ENCODE measurements around the gene NPAS2.

The NPAS2 gene

DNA sequence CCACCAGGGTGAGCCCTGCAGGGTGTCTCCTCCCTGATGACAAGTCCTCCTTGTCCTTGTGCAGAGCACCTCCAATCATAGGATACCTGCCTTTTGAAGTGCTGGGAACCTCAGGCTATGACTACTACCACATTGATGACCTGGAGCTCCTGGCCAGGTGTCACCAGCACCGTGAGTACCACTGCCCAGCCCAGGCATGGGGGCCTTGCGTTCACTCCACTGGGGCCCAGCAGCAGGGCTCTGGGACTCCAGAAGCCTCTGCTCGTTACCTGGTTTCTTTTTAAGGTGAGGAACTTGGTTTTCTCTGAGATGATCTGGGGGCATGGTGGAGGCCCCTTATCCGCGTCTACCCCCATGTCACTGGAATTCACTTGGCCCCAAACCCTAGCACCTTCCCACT, 145.7 kb downstream of the NPAS2 start:
- no peak for DNase-seq (ENCODE audit: low read depth)

GRCh38 chr2:100967716-100968115, 147.8 kb downstream of the NPAS2 start:
- DNase-seq (ENCODE audit: low read depth) = no peak

DNA sequence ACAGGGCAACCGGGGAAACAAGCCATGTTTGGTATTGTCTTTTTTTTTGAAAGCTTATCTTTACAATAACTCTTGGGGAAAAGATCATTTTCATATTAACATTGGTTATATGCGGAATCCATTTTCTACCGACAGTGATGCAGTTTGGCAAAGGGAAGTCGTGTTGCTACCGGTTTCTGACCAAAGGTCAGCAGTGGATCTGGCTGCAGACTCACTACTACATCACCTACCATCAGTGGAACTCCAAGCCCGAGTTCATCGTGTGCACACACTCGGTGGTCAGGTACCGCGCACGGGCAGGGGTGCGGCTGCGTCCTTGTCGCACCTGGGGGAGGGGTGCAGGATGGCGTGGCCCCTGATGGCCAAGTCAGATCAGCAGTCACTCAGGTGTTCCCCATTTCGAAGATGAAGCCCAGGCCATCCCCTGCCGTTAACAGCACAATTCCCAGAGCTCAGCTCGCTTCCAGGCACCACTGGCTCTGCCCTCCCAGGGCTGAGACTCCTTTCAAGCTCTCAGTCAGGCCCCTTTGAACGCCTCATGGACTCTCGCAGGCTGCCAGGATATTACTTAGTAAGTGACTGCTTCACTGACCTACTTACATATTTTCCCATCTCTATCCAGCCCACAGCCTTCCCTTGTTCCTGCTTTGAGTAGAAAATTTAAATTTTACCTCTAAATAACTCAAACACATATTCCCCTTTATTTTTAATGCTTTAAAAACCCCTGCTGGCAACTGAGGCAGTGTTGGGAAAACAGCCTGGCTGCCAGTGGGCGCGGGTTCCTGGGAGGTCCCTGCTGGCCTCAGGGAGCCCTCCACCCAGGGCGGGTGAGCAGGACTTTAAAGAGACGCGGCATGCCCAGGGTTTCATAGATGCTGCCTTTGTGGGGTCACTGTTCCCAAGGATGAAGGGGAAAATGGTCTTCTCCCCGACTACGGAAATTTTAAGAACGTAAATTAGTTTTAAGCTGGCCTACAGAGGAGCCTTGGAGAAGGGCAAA, 148.5 kb downstream of the NPAS2 start:
- no peak for DNase-seq (ENCODE audit: low read depth)

DNA sequence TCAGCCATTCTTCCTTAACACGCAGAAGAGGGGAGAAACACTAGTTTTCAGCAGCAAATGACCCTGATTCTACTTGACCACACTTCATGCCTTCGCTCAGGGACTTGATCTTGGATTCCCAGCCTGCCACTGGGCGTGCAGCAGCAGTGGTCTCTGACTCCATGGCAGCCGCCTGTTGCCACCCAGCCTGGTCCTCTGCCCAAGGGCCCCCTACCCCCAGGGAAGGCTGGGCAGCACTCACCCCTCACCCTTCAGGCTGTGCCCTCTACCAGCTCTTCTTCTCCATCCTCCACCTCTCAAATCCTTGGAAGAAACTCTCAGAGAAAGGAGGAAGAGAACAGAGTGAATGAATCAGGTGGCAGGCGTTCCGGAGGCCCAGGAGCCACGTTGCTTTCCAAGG, 150.1 kb downstream of the NPAS2 start:
- DNase-seq (ENCODE audit: low read depth) = no peak

DNA sequence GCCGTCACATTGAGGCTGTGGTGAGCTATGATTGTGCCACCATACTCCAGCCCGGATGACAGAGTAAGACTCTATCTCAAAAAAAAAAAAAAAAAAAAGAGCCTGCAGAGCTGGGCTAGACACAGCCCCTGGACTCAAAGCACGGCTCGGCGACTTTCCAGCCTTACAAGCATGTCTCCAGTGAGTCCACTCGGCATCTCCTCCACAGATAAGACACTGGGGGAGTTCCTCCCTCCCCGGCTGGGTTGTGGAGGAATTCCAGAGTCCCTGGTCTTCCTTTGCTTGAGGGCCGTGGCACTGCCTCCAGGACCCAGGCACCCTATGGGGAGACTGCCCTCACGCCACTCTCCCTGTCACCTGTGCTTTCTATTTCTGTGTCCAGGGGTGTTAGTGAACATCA, 151.3 kb downstream of the NPAS2 start:
- no peak for DNase-seq (ENCODE audit: low read depth)

- no peak for DNase-seq (ENCODE audit: low read depth)
Observed at GRCh38 chr2:100972452-100972851, 152.5 kb downstream of the NPAS2 start.

DNA sequence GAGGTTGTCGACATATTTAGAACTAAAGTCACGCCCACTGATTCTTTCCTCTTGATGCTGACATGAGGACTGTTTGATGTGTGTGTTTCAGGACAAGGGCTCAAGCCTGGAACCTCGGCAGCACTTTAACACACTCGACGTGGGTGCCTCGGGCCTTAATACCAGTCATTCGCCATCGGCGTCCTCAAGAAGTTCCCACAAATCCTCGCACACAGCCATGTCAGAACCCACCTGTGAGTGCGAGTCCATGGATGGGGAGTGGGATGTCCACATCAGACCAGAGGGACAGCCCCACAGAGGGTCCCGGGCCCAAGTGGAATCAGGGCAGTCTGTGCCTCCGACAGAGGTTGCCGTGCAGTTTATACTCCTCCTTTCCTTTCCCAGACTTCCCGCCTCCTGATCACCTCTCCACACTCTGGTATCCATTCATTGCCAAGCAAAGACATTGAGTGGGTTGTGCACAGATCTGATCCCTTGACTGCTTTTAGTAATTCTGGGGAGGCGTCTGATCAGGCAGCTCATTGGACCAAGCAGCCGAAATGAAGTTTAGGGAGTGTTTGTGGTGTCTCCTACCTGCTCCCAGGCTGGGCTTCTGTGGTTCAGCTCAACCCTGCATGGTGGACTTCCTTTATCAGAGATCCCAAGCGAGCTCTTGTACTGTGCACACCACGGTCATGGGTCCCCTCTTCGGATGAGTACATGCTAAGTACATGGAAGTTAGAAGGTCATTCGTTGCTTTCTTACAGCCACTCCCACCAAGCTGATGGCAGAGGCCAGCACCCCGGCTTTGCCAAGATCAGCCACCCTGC, 155.0 kb downstream of the NPAS2 start:
- DNase-seq (ENCODE audit: low read depth) = no peak

DNA sequence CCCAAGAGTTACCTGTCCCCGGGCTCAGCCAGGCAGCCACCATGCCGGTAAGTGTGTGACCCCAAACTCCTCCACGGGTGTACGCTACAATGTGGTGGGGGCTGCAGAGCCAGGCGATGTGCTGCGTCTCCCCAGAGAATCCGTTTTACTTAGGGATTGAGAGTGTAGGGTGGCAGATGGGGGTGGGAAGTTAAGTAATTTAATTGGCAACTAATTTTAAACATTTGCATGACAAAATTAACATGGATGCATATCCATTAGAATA, 155.5 kb downstream of the NPAS2 start:
- no peak for DNase-seq (ENCODE audit: low read depth)

GRCh38 chr2:100976061-100976460, 156.1 kb downstream of the NPAS2 start:
- no peak for DNase-seq (ENCODE audit: low read depth)

DNA sequence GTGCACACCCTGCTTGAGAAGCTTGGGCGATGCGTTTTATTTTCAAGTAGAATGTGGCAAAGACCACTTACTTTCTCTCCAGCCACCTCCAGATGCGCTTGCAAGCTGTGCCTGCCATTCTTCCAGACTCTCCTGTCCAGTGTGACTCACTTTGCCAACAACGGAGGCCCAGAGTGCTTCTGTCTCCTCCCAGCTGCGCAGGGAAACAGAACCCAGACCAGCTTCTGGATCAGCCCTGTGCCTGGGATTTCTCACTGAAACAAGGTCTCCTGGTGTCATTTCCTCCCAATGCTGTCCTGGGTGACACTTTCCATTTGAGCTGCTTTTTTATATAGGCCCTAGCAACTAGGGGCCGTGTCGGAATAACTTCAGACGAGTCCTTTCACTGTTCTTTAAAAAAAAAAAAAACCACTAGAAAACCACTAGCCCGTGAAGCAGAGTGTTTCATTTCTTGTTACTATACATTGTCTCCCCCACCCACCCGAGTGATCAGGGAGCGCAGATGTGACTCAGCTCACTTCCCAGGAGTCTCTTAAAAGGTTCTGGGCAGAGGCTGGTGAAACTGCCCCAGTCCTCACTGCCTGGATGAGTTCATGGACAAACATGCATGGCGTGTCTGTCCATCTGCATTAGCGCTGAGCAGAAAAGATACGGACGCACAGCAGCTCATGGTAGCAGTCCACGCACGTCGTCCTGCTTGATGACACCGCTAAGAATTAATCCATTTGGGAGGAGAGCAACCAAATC, 156.9 kb downstream of the NPAS2 start:
- DNase-seq (ENCODE audit: low read depth) = no peak

DNA sequence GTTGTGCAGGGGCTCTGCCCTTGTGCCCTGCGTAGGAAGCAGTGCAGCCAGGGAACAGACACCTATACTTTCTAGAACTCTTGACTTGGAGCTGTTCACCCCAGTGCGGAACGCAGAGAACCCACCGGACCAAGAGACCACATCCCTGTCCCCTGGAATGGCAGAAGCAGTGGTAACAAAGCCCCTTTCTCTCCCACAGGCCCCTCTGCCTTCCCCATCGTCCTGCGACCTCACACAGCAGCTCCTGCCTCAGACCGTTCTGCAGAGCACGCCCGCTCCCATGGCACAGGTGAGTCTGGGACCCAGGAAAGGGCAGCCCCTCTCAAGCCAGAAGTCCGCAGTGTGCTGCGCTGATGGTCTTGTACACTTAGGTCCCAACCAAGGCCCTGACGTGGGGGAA, 157.6 kb downstream of the NPAS2 start:
- no peak for DNase-seq (ENCODE audit: low read depth)

DNA sequence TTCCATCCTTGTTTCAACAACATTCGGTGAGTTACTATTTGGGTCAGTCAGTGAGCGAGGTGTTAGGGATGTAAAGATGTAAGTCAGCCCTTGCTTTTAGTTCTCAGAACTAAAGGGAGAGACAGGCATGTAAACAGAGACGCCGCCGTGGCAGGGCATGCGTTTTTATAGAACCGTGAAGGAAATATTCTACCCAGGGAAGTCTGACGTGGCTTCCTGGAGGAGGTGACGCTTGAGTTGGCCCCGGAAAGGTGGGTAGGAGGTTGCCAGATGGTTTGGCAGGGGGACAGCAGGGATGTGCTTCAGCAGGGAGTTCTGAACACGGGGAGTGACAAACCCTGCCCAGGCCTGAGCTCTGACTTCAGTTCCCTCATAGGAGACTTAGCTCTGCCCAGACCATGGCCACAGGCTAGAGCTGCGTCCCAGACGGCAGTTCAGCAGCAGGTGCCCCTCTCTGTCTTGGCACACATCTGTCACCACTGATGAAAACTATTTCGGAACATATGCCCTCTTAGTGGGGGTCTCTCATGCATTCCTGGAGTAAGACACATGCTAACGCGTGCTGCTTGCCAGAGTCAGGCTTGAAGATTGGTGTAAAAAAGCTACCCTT, 158.7 kb downstream of the NPAS2 start:
- DNase-seq (ENCODE audit: low read depth) = no peak

DNA sequence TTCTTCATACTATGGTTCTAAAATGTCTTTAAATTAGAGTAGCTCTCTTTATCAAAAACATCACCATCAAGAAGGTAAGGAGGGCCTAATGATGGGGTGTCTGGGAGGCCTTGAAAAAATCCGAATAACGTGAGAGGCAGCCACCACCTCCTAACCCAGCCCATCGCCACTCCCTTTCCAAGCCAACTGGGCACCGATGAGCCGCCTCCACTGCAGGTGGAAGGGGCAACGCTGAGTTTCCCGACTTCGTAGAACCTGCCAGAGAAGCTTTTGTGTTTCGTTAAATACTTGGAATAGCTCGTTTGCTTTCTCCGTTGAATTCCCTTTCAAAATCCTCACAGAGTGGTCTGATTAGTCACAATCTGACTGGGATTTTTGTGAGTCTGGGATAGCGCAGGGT, 160.1 kb downstream of the NPAS2 start:
- DNase-seq (ENCODE audit: low read depth) = no peak

GRCh38 chr2:100981011-100981410, 161.1 kb downstream of the NPAS2 start:
- DNase-seq (ENCODE audit: low read depth) = no peak

DNA sequence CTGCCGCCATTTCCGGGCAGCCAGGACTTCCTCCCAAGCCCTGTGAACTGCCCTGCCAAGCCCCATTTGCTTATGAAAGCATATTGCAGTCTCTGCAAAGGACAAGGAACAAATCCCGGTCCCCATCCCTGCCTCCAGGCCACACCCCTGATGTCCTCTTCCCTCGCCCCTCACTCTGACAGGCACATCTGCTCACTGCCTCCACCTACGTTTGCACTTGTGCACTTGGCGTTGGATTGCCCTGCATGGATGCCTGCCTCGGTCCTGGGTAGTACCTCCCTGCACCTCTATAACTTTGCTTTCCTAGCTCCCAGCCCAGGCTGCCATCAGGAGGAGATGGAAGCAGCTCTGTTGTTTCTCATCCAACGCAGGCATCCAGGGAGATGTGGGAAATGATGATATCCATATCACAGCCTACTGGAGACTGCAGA, 162.5 kb downstream of the NPAS2 start:
- DNase-seq (ENCODE audit: low read depth) = no peak

DNA sequence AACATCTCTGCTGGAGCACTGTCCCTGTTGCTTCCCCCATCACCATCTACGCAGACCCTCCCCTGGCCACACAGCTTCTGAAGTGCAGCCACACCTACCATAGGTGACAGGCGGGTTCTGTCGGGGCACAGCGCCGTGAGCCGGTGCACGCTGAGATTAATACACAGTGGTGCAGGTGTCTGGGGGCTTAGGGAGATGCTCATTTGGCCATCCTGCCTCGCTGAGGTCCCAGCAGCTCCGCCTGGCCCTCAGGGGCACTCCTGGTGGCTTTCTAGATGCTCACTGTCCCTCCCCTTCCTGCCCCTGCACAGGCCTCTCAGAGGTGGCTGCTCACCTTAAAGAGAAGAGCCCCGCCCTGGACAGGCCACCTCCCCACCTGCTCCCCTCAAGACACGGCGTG, 163.3 kb downstream of the NPAS2 start:
- no peak for DNase-seq (ENCODE audit: low read depth)

- DNase-seq (ENCODE audit: low read depth) = no peak
Observed at GRCh38 chr2:100983684-100984310, 163.9 kb downstream of the NPAS2 start.

DNA sequence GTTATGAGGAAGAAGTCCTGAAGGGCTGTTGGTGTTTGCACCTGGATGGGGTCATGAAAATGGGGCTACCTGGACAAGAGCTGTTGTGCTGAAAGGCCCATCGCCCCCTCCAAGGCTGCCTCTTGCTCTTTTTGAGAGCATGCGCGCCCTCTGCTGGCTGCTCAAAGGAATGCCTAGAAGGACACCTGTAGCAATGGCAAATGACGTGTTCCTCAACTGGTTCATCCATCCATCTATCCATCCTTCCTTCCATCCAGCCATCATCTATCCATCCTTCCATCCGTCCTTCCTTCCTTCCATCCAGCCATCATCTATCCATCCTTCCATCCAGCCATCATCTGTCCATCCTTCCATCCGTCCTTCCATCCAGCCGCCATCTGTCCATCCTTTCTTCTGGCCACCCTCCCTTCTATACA, 165.0 kb downstream of the NPAS2 start:
- DNase-seq (ENCODE audit: low read depth) = peak; percentile 19

- no peak for DNase-seq (ENCODE audit: low read depth)
Observed at GRCh38 chr2:100986157-100986556, 166.2 kb downstream of the NPAS2 start.

DNA sequence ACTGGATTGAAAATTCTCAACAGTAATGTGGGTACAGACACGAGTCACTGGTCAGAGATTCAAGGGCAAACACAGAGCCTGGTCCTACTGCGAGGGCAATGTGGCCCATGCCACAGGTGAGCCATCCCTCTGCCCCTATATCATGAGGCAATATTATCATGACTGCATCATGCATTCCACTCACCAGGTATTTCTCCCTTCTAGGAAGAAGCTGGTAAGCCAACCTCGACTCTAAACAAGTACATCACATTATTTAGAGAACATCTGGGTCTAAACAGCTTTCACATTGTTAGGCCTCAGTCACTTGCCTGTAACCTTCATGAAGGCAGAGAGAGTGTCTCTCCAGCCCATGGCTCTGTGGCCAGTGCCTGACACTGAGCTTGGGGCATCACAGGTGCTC, 167.6 kb downstream of the NPAS2 start:
- no peak for DNase-seq (ENCODE audit: low read depth)

- DNase-seq (ENCODE audit: low read depth) = no peak
Observed at GRCh38 chr2:100987974-100988373, 168.0 kb downstream of the NPAS2 start.

Measured in HS-27A (cell line).